NCI-H69 (cell line): ENCODE measurements around the gene TPX2.

Experiments
- DNase-seq: peaks from one replicate; lab custom pipeline; 2025; lab: John Stamatoyannopoulos, UW

Gene TPX2

DNA sequence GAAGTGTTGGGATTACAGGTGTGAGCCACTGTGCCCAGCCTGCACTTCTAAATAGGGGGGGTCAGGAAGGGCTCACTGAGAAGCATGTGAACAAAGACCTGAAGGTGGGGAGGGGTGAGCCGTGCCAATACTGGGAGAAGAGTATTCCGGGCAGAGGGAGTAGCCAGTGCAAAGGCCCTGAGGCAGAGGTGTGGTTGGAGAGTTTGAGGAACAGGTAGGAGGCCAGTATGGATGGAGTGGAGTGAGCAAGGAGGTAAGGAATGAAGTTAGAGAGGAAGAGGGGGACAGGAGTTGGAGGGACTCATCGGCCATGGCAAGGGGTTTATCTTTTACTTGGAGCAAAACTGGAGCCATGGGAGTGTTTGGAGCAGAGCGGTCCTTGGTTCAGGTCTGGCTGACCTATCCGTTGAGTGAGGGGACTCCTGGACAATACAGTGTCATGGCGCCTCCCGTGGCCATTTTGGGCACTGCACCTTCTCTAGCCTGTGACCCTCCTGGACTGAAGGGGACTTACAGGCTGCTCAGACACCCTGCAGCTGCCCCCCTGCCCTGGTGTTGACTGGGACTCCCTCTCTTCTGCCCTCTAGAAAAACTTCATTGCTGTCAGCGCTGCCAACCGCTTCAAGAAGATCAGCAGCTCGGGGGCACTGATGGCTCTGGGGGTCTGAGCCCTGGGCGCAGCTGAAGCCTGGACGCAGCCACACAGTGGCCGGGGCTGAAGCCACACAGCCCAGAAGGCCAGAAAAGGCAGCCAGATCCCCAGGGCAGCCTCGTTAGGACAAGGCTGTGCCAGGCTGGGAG is 94.2 kb downstream of the TPX2 start:
- DNase-seq = peak; percentile 59

DNA sequence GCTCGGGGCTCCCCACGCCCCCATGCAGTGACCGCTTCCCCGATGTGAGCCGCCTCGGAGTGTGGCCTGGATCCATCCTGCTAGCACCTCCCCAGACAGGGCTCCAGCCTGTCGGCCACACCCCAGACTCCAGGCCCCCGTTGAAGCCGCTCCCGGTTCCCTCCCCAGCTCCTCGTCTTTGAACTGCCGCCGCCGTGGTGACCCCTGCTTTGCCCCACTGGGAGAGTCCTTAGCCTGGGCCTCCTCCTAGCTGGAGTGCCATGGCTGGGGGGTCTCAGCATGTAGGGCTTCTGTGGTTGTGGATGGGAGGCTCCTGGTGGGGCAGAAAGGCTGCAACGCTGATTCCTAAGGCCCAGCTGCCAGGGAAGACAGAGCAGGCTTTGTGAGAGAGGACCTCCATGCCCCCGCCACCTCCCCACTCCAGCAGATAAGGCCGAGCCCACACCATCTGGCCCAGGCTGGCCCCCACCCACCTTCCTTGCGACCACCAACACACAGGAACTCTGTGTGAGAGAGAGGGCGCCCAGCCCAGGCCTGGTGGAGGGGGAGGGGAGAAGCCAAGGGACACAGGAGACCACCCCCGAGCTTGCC is 94.9 kb downstream of the TPX2 start:
- DNase-seq = no peak

DNA sequence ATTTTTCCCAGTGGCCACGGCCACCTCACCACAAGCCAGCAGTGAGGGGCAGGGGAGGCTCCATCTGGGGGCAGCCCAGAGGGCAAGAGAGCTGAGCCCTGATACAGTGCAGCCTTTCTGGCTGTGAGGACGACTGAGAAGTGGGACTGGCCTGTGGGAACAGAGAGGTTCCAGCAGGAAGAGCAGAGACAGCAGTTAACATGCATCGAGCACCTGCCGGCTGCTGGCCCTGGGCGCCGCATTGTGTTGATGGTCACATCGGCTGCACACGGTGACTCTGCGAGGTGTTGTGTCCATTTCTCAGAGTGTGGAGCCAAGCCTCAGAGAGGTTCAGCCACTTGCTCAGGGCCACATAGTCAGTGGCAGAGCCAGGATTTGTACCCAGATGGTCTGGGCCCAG is 96.5 kb downstream of the TPX2 start:
- no peak for DNase-seq

DNA sequence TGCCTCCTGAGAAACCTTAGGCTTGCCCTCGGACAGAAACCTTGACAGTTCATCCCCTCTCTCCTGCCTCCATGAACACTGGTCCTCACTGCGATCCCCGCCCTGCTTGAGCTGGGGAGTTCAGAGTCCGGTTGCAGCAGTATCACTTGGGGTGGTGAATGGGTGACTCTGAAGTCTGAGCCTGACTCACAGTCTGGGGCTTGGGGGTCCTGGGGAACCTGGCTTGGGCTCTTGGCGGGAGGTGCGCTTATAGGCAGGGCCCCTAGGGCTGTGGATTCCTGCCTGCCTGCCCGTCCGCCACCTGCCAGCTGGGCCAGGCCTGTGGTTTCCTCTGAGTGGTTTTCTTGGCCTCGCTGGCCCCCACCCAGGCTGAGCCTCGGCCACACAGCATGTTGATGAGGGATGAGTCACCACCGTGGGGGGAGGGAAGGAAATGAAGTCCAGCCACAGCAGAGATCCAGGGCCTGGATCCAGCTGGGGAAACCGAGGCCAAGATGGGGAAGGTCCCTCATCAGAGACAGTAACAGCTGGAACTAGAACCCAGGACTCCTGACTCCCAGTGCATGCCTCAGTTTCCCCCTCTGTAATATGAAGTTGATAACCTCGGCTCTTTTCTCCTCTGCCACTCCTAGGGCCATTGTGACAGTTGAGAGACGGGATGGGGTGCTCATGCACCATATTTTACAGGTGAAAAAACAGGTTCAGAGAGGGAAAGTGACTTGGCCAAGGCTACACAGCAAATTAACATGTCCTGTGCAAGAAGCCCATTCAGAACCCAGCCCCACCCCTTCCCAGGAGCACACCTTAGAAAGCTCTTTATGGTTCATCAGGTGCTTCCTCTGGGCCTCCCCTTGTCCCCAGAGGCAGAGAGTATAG is 97.1 kb downstream of the TPX2 start:
- peak; percentile 67 for DNase-seq

DNA sequence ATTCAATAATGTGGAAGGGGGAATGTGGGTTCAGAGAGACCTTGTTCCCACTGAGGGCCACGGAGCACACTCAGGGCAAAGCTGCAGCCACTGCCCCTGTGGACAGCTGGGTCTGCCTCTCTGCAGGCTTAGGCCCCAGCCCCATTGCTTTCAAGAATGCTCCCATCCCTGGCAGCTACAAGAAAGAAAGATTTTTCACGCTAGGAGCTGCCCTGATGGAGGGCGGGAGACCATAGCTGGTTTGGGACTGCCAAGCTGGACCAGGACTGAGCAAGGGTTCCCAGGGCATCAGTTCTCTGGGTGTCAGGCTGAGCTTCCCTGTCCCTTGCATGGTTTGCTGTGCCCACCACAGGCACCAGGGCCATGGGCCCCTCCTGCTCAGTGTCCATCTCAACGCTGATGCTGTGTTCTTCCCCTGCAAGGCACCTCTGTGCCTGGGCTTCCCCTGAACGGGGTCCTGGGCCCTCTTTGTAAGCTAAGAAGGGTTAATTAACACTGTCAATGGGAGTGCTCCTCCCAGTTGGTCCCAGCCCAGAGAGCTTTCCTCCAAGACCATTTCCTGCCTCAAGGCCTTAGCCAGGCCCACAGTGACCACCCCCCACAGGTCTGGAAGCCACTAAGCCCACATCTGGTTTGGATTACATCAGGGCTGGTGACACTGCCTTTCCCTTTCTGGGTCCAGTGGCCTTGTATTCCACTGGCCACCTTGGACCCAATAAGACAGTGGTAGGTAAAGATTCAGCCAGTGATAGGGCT is 97.9 kb downstream of the TPX2 start:
- peak; percentile 24 for DNase-seq

DNA sequence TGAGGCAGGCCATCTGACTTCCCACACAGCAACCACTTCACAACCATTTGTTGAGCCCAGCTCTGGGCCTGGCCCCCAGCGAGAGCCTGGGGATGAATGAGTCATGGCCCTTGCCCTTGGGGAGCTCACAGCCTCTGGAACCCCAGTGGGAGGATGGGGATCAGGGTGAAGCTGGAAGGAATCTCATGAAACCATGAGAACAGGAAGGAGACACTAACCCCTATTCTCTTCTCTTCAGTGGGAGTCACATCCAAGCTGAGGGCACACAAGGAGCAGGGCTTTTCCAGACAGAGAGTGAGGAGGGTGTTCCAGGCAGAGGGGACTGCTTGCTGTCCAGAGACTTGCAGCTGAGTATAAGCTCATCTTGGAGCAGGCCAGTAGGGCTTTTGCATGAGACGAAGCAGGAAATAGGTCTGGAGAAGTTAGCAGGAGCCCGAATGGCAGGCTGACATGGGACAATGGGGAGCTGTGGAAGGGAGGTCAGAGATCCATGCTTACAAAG is 98.9 kb downstream of the TPX2 start:
- peak; percentile 15 for DNase-seq

DNA sequence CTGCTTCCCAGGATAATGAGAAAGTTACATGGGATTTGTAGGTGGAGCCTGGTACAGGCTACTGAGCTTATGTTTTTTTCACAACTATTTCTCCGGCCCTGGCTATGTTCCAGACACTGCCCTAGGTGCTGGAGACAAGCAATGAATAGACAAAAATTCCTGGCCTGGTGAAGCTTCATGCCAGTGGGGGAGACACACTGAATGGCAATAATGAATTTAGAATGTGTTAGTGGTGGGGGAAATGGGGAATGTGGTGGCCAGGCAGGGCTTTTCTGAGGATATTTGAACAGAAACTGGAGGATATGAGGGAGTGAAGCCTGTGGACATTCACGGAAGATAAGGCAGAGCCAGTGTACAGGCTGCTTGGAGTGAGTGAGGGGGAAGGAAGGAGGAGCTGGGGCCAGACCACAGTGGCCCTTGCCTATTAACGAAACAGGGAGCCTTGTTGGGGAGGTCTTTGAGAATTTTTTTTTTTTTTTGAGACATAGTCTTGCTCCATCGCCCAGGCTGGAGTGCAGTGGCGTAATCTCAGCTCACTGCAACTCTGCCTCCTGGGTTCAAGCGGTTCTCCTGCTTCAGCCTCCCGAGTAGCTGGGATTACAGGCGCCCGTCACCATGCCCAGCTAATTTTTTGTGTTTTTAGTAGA is 99.7 kb downstream of the TPX2 start:
- peak; percentile 16 for DNase-seq

DNA sequence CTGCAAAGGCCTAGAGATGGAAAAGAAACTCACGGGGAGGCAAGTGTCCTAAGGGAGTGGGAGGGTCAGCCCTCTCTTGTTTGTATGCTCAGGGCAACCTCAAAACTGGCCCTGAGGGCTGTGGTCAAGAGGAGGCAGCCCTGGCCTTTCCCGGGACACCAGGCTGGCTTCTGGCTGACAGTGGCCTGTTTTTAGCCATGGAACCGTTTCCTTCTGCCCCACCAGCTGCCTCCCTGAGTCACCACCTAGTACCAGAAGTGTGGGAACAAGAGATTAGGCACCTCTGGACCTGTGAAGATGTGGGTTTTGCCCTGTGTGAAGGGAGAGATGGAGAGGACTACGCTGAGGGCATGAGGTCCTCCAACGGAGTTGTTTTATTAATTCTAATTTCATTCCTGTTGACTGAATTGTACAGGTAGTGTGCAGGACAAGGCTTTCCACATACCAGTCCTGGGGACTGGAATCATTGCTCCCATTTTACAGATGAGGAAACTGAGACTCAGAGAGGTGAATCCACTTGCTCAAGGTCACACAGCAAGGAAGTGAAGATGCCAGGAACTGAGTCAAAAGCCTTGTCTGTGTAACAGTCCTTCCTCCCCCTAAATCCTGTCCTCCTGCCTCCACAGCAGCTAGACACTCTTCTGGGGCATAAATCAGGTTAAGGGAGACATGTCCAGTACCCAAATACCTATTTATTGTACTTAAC is 100.8 kb downstream of the TPX2 start:
- DNase-seq = no peak

DNA sequence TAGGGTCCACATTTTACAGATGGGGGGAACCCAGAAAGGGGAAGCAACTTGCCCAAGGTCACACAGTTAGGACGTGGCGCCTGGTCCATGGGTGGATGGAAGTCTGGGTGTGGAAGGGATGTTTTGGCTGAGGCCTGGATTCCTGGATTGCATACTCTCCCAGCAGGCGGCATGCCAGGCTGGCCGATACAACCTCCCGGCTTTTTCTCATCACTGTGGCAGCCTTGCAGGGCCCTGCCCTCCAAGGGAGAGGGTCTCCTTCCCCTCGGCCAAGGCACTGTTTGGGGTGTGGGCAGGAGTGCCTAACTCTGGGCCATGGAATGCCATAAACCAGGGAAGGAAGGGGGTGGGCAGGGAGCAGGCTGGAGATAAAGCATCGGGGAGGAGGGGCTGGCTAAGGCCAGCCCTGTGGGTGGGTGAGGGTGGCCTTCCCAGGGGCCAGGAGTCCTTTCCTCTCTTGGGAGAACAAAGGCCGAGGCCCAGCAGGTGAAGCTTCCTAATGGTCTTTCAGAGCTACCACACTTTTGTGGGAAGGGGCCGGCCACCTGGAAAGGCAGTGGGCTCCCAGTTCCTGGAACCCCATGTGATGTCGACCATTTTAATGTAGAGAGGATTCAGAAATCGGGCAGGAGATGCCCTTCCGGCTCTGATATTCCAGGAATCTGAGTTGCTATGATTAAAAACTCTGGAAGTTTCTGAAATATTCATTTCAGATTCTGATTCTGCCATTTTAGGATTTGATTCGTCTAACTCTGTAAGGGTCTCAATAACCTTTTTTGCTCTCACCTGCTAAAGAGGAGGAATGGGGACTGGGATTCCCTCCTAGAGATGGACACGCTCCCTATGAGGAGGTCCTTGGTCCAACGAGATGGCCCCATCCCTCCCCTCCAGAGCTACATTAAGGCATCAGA is 102.1 kb downstream of the TPX2 start:
- no peak for DNase-seq

DNA sequence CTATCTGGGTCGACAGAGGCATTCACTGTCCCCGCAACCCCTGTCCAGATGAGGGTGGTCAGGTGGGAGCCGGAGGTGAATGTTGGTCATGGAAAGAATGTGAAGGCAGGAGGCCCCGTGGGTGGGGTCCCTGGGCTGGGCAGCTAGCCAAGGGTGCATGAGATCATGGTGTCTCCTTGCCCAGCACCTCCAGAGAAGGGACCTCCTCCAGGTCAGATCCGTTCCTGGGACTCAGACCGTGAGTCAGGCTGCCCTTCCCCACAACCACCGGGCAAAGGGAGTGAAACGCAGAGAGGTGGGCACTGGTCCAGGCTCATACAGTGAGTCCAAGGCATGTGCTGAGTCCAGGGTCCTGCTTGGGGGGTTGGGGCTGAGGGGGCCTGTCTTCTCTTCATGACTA is 102.8 kb downstream of the TPX2 start:
- DNase-seq = peak; percentile 27

DNA sequence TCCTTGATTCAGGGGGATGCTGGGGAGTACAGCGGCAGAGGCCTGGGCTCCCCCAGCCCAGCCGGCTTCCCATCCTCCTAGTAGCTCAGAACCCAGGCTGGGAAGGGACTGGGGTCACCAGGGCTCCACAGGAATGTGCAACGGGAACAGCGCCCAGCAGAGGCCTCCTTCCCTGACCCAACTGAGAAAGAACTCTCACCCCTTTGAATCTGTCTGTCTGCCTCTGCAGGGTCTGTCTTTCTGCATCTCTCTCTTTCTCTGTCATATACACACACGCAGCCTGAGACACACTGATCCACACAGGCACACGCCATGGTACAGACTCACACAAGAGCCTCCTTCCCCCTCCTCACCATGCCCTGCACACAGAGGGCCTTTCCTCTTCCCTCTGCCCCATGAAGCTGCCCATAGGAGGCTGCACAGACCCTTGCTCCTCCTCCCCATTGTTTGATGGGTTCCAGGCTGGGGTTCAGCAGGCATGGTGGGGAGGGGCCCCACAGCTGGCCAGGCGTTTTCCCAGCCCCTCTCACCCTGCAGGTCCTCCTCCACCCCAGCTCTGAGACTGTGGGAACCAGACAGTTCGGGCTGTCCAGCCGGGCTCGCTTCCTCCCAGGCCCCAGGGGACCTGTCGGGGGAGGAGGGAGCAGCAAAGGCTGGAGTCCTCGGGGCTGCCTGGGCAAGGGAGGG is 103.5 kb downstream of the TPX2 start:
- DNase-seq = peak; percentile 60

DNA sequence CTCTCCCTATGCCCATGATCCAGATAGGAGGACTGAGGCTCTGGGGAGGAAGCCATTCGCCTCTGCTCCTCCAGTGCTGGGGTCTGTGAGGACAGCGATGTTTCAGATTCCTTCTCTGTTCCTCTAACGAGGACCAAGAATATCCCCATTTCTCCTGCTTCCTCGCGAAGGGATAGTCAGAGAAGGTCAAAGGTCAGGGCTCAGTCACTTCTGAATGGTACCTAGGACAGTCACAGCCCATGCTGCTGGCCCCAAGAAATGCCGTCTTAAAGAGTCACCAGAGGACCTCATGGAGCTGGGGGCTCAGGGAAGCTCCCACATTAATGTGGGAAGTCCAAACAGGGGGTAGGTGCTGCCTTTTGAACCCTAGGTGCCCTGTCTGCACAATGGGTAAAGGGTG is 104.2 kb downstream of the TPX2 start:
- no peak for DNase-seq

DNA sequence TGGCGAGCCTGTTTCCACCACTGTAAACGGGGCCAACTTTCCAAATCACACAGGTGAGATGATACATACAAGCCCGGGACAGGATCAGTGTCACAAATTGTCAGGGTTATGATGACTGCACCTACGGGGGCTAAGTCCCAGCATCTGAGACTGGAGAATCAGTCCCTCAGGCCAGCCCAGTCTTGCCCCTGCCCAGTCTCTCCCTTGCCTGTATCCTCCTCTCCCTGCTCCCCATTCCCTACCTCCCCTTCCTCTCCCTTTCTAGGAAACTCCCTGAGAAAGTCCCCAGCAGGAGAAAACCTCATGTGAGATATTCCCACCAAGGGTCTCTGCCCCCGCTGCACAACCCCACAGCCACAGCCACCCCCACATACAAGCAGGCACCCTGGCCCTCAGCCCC is 104.8 kb downstream of the TPX2 start:
- no peak for DNase-seq

DNA sequence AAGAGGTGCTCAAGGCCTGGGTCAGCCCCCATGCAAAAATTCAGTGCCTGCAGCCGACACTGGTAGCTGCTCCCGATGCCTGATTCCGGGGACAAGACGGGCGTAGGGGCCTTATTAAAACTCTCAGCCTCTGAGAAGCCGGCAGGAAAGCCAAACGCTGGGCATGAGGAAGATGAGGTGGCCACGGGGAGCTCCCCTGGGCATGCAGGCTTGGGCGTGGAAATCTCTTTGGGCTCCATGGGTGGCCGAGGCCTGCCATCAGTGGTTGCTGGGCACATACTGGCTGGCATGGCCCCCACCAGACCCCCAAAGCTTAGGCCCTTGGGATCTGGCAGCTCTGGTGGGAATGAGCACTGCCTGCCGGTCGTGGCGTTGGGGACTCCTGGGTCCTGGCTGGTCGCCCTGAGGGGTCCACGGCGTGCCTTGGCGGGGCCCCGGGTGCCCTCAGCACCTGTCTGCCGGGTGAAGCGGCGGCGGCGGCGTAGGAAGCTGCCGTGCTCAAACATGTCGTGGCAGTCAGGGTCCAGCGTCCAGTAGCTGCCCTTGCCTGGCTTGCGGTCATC is 105.7 kb downstream of the TPX2 start:
- DNase-seq = no peak

DNA sequence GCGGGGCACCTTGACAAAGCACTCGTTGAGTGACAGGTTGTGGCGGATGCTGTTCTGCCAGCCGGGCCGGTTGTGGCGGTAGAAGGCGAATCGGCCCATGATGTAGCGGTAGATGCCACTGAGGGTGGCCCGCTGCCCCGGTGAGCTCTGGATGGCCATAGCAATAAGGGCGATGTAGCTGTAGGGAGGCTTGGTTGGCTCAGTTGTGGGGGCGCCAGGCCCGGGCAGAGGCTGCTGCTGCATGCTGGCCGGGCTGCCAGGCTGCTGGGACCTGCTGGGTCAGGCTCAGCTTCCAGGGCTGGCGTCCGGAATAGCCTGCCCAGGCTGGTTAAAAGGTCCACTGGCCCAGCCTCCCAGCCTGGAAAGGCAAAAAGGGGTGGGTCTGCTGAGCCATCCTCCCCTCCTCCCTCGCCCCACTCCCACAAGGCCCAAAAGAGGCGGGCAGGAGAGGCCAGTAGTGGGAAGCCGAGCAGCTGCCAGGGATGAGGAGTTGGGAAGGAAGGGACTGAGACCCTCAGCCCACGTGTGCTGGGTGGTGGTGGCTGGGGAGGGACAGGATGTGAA is 106.3 kb downstream of the TPX2 start, which contains the start of gene FOXS1:
TSS of gene FOXS1 (minus strand) at position 305 of the 564 bp plus-strand sequence. CDS start at position 243, 62 bp downstream.
- no peak for DNase-seq

DNA sequence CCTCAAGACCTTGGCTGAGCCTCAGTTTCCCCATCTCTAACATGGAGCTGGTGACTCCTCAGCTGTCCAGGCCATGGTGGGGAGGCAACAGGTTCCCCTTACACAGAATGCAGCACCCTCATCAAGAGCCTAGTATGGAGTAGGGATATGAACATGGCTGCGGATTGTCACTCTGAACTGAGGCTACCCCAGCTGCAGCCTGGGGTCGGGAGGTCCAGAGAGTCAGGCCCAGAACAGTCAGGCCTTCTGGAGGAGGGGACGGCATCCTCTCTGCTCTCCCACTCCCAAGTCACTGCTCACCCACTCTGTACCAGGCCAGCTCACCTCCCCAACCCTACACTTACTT is 107.7 kb downstream of the TPX2 start:
- DNase-seq = no peak

DNA sequence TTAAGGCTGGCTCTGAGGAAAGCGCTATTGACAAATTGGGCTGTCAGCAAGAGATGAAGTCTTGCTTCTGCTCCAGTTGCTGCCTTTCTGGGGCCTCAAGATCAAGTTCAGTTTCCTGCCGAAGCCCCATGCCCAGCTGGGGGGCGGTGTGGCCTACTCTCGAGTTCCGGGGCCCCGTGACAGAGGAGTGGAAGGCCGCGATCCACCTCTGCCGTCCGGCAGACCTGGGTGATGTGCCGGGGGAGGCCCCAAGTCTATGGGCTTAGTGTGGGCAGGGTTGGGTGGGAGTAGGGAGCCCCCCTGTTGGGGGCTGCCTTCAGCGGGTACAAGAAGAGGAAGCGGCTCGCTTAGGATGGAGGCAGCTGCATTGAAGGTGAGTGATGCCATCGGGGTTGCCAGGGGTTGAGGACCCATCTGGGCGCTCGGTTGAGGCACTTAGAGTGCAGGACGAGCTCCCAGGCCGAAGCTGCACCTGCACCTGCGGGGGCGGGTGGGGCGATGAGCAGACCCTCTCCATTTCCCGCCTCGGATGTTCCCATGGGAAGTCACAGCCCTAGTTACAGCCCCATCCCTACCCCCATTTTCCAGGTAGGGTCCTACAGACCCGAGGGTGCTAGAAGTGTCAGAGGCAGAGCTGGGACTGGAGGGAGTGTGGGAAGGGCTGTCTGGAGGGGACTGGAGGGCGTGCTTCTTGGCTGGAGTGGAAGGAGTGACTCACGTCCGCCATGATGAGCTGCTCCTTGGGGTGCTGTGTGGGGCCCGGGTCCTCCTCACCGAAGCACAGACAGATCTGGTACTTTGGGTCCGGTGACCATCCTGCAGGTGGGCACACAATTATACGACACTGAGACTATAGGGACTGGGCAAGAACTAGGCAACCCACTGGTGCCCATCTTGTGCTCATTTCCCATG is 109.3 kb downstream of the TPX2 start:
- no peak for DNase-seq
